Measurements from ENCODE around the gene NT5C2.

GRCh38 chr10:103177123-103177522, 15.9 kb downstream of the NT5C2 start:
- TF ChIP-seq CTCF (IDR thresholded peaks at IDR 0.05; ENCODE audit: insufficient read depth, low read depth, low read length) (no peak), EZH2 (IDR thresholded peaks at IDR 0.05; ENCODE audit: insufficient read depth, low read length) (no peak)
